NAMALWA (cell line): ENCODE measurements around the gene PRDM11.

Experiments used
- DNase-seq: peaks from one replicate; pipeline ENCODE4 v3.0.0-alpha.2; 2015; ENCODE audit warnings: low spot score

The PRDM11 gene

DNA sequence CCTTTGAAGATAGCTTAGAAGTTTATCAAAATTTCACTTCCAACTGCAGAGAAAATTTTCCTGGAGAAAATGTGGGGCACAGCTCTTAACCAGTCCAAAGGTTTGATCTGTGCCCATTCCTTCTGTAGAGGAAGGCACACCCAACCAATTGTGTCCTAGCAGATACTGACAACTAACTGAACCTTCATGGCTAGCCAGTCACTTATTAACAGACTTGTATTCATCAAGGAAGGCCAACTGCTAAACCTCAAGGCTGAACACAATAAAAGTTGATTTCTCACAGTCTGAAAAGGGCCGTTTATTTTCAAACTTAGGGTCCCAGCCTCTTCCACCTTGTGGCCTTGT is 120.2 kb downstream of the PRDM11 start:
- DNase-seq = no peak

DNA sequence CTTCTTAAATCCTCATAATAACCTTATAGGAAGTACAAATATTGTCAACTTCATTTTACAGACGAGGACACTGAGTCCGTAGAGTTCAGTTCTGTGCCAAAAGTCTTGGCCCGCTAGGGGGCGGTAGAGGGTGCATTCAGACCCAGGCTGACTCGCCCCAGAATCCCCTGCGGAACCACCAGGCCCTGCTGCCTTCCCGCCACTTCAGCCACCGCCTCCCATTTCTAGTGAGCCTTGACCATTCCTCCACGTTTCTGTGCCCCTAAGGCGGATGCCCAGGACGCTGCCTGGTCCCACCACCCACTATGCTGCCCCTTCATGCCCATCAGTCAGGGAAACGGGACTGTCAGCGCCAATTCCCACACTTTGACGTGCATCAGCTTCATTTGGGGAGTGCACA is 120.6 kb downstream of the PRDM11 start:
- peak; percentile 30 for DNase-seq

DNA sequence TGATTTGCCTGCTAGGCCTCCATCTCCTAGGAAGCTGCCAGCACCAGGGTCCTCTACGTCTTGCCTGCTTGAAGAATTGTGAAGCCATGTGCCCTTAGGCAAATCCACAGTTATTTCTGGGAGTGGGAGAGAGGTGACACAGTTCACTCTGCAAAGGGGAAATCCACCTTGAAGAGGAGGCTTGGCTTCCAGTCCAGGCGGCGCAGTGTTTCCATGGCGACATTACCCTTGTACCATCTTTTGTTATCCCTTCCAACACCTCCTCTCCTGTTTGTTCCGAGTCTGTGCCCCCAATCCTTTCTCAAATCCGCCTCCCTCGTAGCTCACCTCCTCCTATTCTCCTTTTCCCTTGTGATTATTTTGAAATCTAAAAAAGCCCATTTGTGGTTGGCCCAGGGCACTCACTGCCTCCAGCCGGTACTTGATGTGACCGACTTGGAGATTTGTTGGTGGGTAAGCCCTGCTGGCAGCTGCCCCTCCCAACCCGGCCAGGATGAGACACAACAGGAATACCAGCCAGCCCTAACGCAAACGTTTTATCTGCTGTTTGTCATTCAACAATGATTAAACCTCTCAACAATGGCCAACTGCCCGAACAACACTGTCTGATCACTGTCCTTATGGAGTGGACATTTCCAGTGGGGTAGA is 121.3 kb downstream of the PRDM11 start:
- DNase-seq = no peak

DNA sequence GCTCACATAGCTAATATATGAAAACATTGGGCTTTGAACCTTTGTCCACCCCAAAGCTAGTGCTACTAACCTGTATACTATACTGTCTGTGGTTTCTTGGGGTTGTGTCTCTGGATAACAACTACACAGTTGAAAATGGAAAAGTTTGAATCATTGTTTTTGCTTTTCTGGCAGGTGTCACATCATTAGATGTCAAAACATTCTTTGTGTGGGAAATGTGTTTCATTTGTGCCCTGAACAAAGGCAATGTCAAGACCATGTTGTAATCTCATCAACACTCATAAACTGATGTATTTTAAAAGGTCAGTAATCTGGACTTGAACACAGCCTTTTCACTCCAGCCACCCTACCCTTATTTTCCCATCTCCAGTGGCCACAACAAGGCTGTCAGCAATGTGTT is 123.2 kb downstream of the PRDM11 start:
- DNase-seq = no peak

DNA sequence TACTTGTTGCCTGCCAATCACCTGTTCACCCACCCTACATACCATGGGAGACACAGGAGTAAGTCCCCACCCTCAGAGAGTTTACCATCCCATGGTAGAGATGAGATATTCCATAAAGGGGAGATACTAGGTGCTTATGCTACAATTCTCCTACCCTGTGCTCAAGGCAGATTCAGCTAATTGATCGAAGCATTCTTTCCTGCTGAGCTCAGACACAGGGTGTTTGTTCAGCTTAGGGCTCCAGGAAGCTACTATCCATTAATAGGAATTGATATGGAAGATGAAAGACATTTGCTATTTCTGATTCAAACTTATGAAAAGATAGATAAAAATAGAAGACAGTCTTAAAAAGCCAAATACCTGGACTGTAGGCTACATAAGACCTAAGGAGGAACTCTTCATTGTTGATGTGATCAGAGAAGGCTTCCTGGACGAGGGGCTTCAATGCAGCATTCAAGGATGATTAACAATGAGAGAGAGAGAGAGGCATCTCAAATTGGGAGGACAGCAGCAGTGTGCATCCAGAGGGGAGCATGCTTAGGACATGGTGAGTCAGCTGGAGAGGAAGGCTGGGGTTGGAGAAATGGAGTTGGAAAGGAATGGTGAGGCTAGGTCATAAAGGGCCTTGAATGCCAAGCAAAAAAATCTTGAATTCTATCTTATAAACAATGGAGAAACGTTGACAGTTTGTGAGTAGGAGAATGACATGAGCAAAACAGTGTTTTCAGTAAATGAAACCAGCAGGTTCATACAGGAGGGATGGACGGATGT is 124.7 kb downstream of the PRDM11 start:
- no peak for DNase-seq

DNA sequence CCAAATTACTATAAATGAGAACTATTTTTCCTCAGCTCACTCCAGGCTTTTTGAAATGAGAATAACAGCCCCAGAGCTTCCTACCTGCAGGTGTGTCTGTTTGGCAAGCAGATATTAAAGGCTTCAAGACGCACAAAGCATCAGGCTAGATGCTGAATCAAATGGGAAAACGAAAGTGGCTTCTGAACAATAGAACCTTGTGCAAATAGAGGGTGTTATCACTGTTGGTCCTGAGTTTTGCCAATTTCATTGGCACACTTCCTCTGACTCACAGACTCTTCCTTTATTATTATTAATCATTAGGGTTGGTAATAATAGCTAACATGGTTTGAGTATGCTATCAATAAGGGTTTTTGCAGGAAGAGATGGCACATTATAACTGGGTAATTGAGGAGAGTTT is 126.3 kb downstream of the PRDM11 start:
- no peak for DNase-seq

DNA sequence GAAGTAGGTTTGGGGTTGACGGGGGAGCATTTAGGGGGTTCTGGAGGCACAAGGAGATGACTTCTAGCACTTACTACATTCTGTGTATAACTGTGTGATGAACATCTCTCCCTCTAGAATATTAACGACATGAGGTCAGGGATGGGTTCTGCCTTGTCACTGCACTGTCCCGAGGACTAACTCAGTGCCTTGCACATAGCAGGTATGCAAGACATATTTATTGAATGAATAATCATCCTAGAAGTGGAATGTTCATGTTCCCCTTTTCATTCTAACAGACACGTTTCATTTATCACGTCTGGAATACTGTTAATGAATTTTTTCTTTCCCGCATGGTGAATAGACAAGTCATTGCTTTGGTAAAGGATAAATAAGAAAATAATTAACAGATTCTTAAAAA is 127.1 kb downstream of the PRDM11 start:
- no peak for DNase-seq

DNA sequence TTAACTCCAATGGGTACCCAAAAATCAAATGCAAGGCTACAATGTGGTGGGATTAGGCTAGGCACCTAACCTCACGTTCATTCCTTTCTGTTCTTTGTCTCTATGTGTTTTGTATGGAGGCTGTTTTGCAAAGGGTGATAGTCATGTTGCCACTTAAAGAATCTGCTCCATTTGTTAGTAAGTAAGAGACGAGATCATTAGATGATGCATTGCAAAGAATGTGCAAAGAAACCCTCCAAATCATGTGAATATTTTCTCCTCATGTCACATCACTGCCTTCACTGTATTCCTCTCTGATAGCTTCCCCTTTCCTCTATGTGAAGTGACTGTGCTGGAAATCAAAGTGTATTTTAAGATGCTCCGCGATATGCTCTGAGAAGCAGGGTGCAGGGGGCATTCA is 127.8 kb downstream of the PRDM11 start:
- no peak for DNase-seq

DNA sequence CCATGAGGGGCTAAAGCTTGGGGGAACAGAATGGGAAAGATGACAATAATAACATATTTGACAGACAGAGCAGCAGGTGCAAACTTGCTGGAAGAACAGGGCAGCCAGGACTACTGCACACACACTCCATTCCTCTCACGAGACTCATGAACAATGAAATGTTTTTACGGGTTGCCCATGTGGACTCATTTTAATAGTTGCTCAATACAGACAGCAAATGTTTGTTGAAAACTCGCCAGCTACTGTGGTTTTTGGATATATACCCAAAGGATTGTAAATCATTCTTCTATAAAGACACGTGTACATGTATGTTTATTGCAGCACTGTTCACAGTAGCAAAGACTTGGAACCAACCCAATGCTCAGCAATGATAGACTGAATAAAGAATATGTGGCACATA is 129.4 kb downstream of the PRDM11 start:
- DNase-seq = no peak

DNA sequence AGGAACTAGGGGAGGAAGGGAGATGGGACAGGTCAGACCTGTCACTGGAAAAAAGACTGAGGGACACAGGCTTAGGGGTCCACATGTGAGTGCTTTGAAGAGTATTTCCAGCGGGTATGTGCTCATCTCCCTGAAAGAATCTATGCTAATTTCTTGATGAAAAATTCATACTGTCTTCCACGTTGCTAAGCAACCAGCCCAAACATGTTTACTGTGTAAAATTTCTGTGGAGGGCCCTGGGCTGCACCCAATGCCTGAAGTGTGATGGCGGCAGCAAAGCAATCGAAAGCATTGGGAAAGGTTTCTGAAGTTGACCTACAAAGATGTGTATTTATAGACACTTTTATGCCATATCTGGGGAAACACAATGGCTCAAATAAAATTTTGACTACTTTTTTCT is 132.3 kb downstream of the PRDM11 start:
- peak; percentile 29 for DNase-seq

DNA sequence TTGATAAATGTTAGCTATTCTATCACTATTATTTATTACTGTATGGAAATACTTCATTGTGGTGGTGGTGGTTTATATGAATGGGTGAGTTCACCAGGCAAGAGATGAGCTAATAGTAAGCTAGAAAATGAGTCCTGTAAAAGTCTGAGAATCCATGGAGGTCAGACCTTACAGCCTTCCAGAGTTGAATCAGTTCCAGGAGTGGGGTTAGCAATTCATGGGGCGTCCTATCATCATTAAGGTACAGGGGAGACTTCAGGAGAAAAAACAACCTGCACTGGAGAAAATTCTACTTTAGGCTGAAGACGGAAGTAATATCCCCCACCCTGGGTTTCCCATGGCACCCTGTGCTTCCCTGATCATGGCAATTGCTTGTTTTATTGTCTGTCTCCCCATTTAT is 133.2 kb downstream of the PRDM11 start:
- DNase-seq = no peak

DNA sequence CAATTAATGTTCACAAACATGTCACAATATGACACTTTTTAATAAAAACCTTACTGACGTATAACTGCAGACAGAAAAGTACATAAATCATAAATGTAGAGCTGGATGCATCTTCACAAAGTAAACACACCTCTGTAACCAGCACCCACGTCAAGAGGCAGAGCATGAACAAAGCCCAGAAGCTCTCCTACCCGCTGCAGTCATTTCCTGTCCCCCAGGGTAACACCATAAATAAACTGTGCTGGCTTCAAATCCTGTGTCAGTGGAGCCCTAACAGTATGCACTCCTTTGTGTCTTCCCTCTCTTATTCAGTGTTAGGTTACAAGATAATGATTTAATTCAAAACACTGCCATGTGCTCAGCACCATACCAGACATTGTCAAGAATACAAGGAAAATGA is 134.0 kb downstream of the PRDM11 start:
- no peak for DNase-seq

DNA sequence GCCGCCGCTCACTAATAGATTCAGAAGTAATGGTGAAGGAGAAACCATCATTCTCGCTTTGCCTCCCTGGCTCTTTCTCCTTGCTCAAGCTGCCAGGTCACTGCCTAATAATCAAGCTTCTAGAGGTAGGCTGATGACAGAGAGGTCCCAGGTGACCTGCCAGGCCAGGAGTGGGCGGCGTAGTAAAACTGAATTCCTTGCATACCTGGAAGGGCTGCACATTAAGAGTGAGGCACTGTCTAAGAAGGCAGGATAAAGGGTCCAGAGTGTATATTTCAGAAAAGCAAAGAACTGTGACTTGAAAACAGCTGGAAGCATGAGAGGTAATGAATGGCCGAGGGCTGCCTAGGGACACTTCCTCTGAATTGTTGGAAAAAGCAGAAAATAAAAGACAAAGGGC is 135.6 kb downstream of the PRDM11 start:
- DNase-seq = no peak
